Mucosa of descending colon (tissue), 3 donors: ENCODE data around the gene ARHGAP26. TPM values are rescaled to one million over a fixed set of nuclear protein-coding genes. Genes with fewer than 3 reads are reported as not detected.

Experiments used
- ATAC-seq: fragments of 200-7000 bp; cut with Tn5 transposase; one replicate; pipeline ENCODE4 v1.9.1; 2020; ENCODE audit warnings: mild to moderate bottlenecking, moderate library complexity
- DNase-seq, 3 donors: peaks; one replicate each; pipeline ENCODE4 v3.0.0-alpha.2; 2020
- H3K36me3 ChIP-seq: fragments of 200-600 bp; one replicate; pipeline ENCODE4 v1.8.0; 2021; ENCODE audit warnings: low read depth, mild to moderate bottlenecking
- H3K4me1 ChIP-seq: fragments of 200-600 bp; one replicate; pipeline ENCODE4 v1.8.0; 2021; ENCODE audit warnings: low read depth, mild to moderate bottlenecking
- H3K4me3 ChIP-seq: fragments of 200-600 bp; one replicate; pipeline ENCODE4 v1.8.0; 2021; ENCODE audit warnings: mild to moderate bottlenecking
- H3K9me3 ChIP-seq: fragments of 200-600 bp; one replicate; pipeline ENCODE4 v1.8.0; 2021; ENCODE audit warnings: mild to moderate bottlenecking
- intact Hi-C, 2 donors: fragments of 100-400 bp; cut with DNase I in 1 of 2; cut with micrococcal nuclease in 1 of 2; formaldehyde crosslinking; loops; one replicate each; pipeline versions ENCODE4 v1.11.0 to v1.11.1; 2022; cut with DNase I, micrococcal nuclease
- total RNA-seq, 3 donors: library from RNA; stranded (reverse); fragmentation: NEBNext Ultra II Directional in 2 of 3; extraction: Animal tissue kit (Norgen Biotek cat#: 25700) in 2 of 3; gene quantifications; one replicate each; pipeline versions ENCODE4 v1.2.1 to v1.2.4, GENCODE V29; 2021 to 2023
- TF ChIP-seq, protein P1 (sequence below): fragments of 200-600 bp; IDR thresholded peaks from one replicate; pipeline ENCODE4 v1.8.0; 2022; ENCODE audit warnings: antibody characterized with exemption, mild to moderate bottlenecking
- donor health status: DM: no; HTN: no; CAD: no; lungs with moderate emphysema.
- donor health status: DM: no; HTN: no; CAD: no.
- donor health status: DM: no; HTN: yes; CAD: no.

Gene ARHGAP26
- total RNA-seq, 3 donors from 2014 or later = 52.9 to 96.0 (median 67.8) TPM

DNA sequence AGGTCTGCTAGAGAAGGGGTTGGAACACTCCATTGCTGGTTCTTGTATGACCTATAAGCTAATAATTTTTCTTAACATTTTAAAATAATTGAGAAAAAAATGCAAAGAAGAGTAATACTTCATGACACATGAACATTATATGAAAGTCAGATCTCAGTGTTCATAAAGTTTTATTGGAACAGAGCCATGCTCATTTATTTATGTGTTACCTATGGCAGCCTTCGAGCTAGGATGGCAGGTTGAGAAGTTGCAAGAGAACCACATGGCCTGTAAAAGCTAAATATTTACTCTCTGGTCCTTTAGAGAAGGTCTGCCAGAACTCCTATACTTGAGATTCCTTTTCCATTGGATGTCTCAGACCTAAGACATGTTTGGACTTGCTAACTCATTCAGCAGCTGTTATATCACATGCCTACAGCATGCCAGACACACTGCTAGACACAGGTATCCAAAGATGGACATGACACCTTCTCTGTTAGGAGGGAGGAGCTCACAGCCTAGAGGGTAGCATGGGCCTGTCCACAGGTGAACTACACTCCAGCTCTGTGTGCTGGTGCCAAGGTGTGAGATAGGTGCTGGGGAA lies 304.3 kb downstream of the ARHGAP26 start:
- TF ChIP-seq, protein P1, sequence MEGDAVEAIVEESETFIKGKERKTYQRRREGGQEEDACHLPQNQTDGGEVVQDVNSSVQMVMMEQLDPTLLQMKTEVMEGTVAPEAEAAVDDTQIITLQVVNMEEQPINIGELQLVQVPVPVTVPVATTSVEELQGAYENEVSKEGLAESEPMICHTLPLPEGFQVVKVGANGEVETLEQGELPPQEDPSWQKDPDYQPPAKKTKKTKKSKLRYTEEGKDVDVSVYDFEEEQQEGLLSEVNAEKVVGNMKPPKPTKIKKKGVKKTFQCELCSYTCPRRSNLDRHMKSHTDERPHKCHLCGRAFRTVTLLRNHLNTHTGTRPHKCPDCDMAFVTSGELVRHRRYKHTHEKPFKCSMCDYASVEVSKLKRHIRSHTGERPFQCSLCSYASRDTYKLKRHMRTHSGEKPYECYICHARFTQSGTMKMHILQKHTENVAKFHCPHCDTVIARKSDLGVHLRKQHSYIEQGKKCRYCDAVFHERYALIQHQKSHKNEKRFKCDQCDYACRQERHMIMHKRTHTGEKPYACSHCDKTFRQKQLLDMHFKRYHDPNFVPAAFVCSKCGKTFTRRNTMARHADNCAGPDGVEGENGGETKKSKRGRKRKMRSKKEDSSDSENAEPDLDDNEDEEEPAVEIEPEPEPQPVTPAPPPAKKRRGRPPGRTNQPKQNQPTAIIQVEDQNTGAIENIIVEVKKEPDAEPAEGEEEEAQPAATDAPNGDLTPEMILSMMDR = no peak
- peaks cover 5% of the 10 kb centered on the region for H3K9me3 ChIP-seq
- intact Hi-C loops = no loop called here
- DNase-seq (no peak), ATAC-seq (no peak)
- no peaks in the 10 kb centered on the region for H3K4me1 ChIP-seq
- H3K4me3 ChIP-seq = no peak overlapping the region
- H3K36me3 ChIP-seq = no peaks in the 10 kb centered on the region

DNA sequence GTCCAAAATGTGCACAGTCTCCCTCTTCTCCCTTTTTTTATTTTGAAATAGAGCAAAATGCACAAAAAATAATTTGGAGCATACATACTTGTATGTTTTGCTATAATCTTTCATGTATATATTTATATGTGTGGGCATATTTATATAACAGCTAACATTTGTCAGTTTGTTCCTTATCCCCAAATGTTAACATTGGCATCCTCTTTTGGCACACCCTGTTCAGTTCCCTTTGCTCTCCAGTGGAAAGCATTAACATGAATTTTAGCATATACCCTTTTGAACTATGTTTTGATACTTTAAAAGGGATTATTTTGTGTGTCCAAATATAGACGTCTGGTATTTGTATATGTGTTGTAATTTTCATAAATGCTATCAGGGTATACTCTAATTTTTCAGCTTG lies 306.2 kb downstream of the ARHGAP26 start:
- no peak overlapping the region for H3K4me3 ChIP-seq
- ATAC-seq (no peak), DNase-seq (no peak)
- intact Hi-C loops = no loop called here
- peaks cover 5% of the 10 kb centered on the region for H3K9me3 ChIP-seq
- no peaks in the 10 kb centered on the region for H3K36me3 ChIP-seq
- TF ChIP-seq, protein P1 = no peak
- H3K4me1 ChIP-seq = no peaks in the 10 kb centered on the region

DNA sequence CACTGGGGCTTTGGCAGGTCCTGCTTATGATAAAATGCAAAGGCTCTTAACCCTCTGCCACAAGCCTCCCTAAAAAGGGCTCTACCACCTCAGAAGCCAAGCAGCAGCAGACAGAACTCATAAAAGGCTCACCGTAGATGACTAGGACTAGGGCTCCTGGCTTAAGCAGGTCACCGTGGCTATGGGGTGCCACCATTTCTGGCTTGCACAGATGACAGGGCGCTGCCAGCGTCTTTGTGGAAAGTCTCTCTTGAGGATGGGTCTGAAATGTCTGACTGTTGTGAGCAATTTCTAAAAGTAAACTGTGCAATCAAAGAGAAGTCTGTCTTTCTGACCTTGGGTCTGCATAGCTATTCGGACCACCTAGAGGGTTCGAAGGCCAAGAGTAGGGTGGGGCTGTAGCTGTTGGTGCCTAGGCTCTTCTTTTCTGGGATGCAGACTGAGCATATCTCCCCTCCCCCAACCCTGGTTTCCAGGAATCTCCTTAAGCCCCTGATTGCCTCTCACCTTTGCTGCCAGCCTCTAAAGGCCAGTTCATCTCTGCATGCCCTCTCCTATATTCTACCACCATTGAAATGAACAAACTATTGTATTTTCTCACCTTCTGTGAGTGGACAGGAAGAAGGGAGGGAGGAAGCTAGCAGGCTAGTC lies 307.4 kb downstream of the ARHGAP26 start:
- DNase-seq (no peak), ATAC-seq (no peak)
- H3K36me3 ChIP-seq = no peaks in the 10 kb centered on the region
- H3K4me3 ChIP-seq = no peak overlapping the region
- TF ChIP-seq, protein P1 = no peak
- intact Hi-C loops = no loop called here
- no peaks in the 10 kb centered on the region for H3K4me1 ChIP-seq
- no peaks in the 10 kb centered on the region for H3K9me3 ChIP-seq

DNA sequence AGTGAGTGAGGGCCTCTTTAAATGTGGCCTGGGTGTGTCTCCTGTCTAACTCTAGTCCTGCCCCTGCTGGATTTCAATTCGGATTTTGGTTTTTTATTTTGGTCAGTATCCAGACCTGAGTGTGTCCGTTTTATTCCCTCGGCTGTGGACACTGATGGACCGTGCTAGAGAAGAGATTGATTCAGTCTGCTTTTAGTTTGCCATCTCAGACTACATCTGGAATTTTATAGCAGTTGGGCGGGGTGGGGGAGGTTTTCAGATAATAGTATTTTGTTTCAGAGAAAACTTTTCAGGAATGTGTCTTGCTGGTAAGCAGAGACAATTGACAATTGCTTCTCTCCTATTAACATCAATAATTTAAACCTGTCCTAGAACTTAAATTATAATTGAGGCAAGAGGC lies 308.1 kb downstream of the ARHGAP26 start:
- H3K36me3 ChIP-seq = no peaks in the 10 kb centered on the region
- DNase-seq (no peak), ATAC-seq (no peak)
- no peaks in the 10 kb centered on the region for H3K9me3 ChIP-seq
- H3K4me3 ChIP-seq = no peak overlapping the region
- H3K4me1 ChIP-seq = no peaks in the 10 kb centered on the region
- intact Hi-C loops = no loop called here
- TF ChIP-seq, protein P1 = no peak

DNA sequence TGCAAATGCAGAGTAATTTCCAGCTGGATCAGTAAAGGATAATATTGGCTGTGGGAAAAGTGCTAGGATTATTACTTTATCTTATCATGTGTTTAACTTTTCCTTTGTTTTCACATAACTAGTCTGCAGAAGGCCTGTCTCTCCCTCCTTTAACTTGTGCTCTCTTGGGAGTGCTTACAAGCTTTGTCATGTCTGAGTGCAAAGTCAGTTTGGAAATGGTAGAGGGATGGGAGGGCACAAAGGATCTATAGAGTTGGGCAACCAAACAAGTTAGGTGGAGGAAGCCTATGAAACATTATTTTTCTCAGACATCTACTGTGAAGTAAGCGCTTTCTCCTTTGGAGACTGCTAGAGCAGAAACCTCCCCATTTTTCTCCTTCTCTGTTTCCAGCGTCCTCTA lies 308.8 kb downstream of the ARHGAP26 start:
- TF ChIP-seq, protein P1 = no peak
- intact Hi-C loops = no loop called here
- DNase-seq (no peak), ATAC-seq (no peak)
- peaks cover 4% of the 10 kb centered on the region for H3K4me1 ChIP-seq
- no peaks in the 10 kb centered on the region for H3K9me3 ChIP-seq
- H3K36me3 ChIP-seq = no peaks in the 10 kb centered on the region
- no peak overlapping the region for H3K4me3 ChIP-seq
